GM10248 (cell line): ENCODE data around the gene ABCB10.
"Not testable (repeated sequence)": the region's sequence is repeated elsewhere in the genome, so short reads cannot be mapped to it uniquely, and the experiment has no call there.

Source experiments
- CTCF ChIA-PET: fragments of 300-600 bp; sonication (Branson Sonifier 250); formaldehyde crosslinking; extraction: SDS; loops from one replicate; lab custom pipeline; 2021; ENCODE audit warnings: antibody characterized with exemption; lab: Yijun Ruan, JAX
- POLR2A ChIA-PET: fragments of 350-650 bp; sonication (Branson Sonifier 250); formaldehyde crosslinking; extraction: SDS; loops from one replicate; lab custom pipeline; 2020; ENCODE audit warnings: antibody characterized with exemption; lab: Yijun Ruan, JAX
- DNase-seq: peaks from one replicate; pipeline ENCODE4 v3.0.0; 2012; ENCODE audit errors: extremely low spot score
- TF ChIP-seq, protein P1 (sequence below): IDR thresholded peaks from 2 replicates; pipeline ENCODE4 v1.5.1; 2012; ENCODE audit warnings: mild to moderate bottlenecking, low read depth; ENCODE audit errors: extremely low read depth, missing control alignments, control extremely low read depth

The ABCB10 gene

DNA sequence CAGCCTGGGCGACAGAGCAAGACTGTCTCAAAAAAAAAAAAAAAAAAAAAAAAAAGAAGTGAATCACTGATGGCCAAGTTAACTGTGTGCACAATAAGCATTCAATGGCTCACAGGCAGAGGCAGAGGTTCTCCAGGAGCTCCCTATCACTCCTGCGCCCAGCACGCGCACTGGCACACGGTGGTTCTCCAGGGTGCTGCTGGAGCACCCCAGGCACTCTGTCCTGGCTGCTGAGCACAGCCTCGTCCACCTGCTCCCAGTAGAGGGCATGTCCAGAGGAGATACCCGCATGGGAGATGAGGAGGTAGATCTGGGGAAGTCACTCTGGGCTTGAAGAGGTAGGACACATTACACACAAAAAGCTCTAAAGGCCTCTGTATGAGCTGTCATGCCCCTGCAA lies 28.9 kb downstream of the ABCB10 start:
- TF ChIP-seq, protein P1, sequence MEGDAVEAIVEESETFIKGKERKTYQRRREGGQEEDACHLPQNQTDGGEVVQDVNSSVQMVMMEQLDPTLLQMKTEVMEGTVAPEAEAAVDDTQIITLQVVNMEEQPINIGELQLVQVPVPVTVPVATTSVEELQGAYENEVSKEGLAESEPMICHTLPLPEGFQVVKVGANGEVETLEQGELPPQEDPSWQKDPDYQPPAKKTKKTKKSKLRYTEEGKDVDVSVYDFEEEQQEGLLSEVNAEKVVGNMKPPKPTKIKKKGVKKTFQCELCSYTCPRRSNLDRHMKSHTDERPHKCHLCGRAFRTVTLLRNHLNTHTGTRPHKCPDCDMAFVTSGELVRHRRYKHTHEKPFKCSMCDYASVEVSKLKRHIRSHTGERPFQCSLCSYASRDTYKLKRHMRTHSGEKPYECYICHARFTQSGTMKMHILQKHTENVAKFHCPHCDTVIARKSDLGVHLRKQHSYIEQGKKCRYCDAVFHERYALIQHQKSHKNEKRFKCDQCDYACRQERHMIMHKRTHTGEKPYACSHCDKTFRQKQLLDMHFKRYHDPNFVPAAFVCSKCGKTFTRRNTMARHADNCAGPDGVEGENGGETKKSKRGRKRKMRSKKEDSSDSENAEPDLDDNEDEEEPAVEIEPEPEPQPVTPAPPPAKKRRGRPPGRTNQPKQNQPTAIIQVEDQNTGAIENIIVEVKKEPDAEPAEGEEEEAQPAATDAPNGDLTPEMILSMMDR, result no peak
- ChIA-PET CTCF (interaction anchor here (0.7 to 1.5 kb wide), 4 partner anchors 10 to 271 kb away, joined by 3 to 4 read pairs (median 3); no protein-coding TSS in a partner anchor), POLR2A (no interaction called here)
- DNase-seq, result no peak

DNA sequence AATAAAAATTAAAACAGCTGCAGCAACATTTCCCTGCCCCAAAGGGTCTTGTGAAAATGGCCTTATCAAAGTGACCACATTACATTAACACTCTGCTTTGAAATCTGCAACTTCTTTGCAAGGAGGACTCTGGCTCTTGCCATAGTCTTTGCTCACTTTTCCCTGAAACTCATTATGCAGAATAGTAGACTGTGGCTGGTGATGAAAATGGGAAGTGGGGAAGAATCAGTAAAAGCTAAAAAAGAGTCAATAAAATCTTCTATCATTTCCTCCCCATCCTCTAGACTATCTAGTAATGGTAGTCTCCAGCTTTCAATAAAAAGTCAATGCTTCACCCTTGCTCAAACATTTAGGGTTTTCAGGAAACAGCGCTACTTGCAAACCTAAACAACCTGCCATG lies 31.8 kb downstream of the ABCB10 start:
- no peak for DNase-seq
- POLR2A ChIA-PET, result no interaction called here
- TF ChIP-seq, protein P1, result no peak
- CTCF ChIA-PET, result interaction anchor here (0.6 to 1.9 kb wide), 7 partner anchors 12 to 270 kb away, joined by 3 to 4 read pairs (median 4); no protein-coding TSS in a partner anchor

DNA sequence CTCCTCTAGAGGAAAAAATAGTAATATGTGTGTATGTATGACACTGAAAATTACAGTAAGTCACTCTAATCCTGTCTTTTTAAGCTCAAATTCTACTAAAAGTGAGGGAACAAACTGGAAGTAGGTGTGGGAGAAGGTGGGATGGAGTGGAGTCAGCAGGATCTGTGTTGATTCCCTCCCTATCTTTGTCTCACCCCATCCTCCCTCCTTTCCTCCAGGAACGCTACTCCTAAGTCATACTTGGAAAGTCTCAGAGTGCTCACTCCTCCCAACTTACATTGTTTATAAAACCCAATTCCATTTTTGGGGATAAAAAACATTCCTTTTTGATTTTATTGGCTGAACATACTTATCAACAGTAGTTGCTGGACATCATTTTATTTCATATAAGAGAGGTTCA lies 35.5 kb downstream of the ABCB10 start:
- ChIA-PET CTCF (no interaction called here), POLR2A (no interaction called here)
- TF ChIP-seq, protein P1, result no peak
- DNase-seq, result no peak

DNA sequence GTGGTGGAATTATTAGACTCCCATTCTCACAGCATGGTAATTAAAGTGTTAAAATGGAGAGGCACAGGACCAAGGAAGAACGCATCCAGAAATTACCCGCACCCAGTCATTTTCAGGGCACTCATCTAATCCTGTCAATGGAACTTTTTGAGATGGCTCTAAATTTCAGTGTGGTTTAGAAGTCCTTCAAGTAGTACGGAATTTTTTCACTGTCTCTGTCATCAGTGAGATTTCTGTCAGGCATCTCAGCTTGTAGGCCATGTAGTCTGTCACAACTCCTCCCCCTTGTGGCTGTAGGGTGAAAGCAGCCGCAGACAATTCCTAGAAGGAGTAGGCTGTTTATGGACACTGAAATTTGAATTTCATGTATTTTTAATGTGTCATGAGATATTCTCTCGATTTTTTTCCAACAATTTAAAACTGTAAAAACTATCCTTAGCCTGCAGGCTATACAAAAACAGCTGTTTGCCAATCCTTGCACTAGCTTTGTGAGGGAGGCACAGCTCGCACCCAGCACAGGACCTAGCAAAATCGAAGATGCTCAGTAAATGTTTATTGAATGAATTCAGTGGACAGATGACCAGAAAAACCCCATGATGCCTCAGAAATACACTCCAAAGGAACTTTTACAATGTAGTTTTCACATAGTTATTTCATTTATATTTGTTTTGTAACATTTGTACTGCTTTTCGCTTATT lies 43.8 kb downstream of the ABCB10 start:
- CTCF ChIA-PET, result interaction anchor here (0.7 to 2.6 kb wide), 17 partner anchors 11 to 850 kb away, joined by 3 to 19 read pairs (median 4); no protein-coding TSS in a partner anchor
- DNase-seq, result peak; percentile 54
- POLR2A ChIA-PET, result no interaction called here
- TF ChIP-seq, protein P1, result peak; percentile 80

DNA sequence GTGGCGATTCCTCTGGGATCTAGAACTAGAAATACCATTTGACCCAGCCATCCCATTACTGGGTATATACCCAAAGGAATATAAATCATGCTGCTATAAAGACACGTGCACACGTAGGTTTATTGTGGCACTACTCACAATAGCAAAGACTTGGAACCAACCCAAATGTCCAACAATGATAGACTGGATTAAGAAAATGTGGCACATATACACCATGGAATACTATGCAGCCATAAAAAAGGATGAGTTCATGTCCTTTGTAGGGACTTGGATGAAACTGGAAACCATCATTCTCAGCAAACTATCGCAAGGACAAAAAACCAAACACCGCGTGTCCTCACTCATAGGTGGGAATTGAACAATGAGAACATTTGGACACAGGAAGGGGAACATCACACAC lies 46.9 kb downstream of the ABCB10 start:
- CTCF ChIA-PET, result interaction anchor here (0.8 kb wide), 1 partner anchor 847 kb away, joined by 3 read pairs; no protein-coding TSS in a partner anchor
- DNase-seq, POLR2A ChIA-PET: not testable (repeated sequence)

DNA sequence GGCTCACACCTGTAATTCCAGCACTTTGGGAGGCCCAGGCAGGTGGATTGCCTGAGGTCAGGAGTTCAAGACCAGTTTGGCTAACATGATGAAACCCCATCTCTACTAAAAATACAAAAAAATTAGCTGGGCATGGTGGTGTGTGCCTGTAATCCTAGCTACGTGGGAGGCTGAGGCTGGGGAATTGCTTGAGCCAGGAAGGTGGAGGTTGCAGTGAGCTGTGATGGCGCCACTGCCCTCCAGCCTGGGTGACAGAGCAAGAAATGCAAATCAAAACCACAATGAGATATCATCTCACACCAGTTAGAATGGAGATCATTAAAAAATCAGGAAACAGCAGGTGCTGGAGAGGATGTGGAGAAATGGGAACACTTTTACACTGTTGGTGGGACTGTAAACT lies 47.3 kb downstream of the ABCB10 start:
- DNase-seq, CTCF ChIA-PET, POLR2A ChIA-PET: not testable (repeated sequence)

DNA sequence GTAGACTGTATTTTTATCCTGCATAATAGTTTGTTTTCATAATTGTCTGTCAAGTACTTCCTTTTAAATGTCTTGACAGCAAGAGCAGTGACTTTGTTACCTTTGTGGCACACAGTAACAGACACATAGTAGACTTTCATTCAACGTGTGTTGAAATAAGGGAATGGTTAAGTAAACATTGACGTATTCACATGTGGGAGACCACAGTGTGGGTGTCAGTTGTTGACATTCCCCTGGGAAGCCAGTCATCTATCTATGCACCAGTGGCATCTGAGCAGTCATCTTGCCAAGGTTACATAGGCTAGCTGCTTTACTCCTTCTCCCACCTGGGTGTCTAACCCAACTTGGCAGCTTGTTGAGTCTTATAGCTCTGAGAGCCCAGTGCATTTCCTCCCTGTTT lies 48.9 kb downstream of the ABCB10 start:
- DNase-seq, result no peak
- TF ChIP-seq, protein P1, result no peak
- ChIA-PET POLR2A (no interaction called here), CTCF (interaction anchor here (1.0 to 2.7 kb wide), 4 partner anchors 10 to 845 kb away, joined by 3 to 14 read pairs (median 4); partner anchors contain the start of gene ABCB10)
